Neural cell (in vitro differentiated cells): ENCODE results near the gene ULK3. TPM values are rescaled to one million over a fixed set of nuclear protein-coding genes. Genes with fewer than 3 reads are reported as not detected.

Experiments
- H2AFZ ChIP-seq: fragments of 200-600, 300-800 bp; sonication (generic), shearing (Covaris generic); 2 replicates; pipeline ENCODE4 v1.6.0; 2014; ENCODE audit warnings: low read depth, mild to moderate bottlenecking, antibody characterized with exemption, low read length, moderate library complexity
- H3F3A ChIP-seq: fragments of 200-600 bp; shearing (Covaris generic); 2 replicates; pipeline ENCODE4 v1.6.1; 2016; ENCODE audit warnings: mild to moderate bottlenecking, moderate library complexity, mixed read lengths, antibody characterized with exemption, low read length; ENCODE audit not compliant: insufficient read depth, poor library complexity, severe bottlenecking
- H3K27ac ChIP-seq: fragments of 200-600, 300-800 bp; sonication (generic), shearing (Covaris generic); 2 replicates; pipeline ENCODE4 v1.5.1; 2014; ENCODE audit warnings: mild to moderate bottlenecking, low read length, moderate library complexity
- H3K27me3 ChIP-seq: fragments of 300-800, 200-600 bp; sonication (generic), shearing (Covaris generic); 2 replicates; pipeline ENCODE4 v1.6.0; 2014; ENCODE audit warnings: mild to moderate bottlenecking, low read depth, low read length, moderate library complexity; ENCODE audit not compliant: insufficient read depth
- H3K36me3 ChIP-seq: fragments of 300-800, 200-600 bp; sonication (generic), shearing (Covaris generic); 2 replicates; pipeline ENCODE4 v1.5.1; 2014; ENCODE audit warnings: mild to moderate bottlenecking, antibody characterized with exemption, low read length, moderate library complexity; ENCODE audit not compliant: insufficient read depth
- H3K4me2 ChIP-seq: fragments of 300-800, 200-600 bp; sonication (generic), shearing (Covaris generic); 2 replicates; pipeline ENCODE4 v1.6.0; 2014; ENCODE audit warnings: mild to moderate bottlenecking, low read length
- H3K4me3 ChIP-seq: fragments of 300-800, 200-600 bp; sonication (generic), shearing (Covaris generic); 2 replicates; pipeline ENCODE4 v1.5.1; 2014; ENCODE audit warnings: mild to moderate bottlenecking, low read length, moderate library complexity
- H3K79me2 ChIP-seq: fragments of 200-600 bp; shearing (Covaris generic); replicated peaks from 2 replicates; pipeline ENCODE4 v1.6.0; 2014; ENCODE audit warnings: mild to moderate bottlenecking, low read length, moderate library complexity; ENCODE audit not compliant: insufficient read depth
- H3K9ac ChIP-seq: fragments of 300-800, 200-600 bp; sonication (generic), shearing (Covaris generic); 2 replicates; pipeline ENCODE4 v1.6.1; 2016; ENCODE audit warnings: mild to moderate bottlenecking, low read length, mixed read lengths
- H3K9me2 ChIP-seq: fragments of 200-600 bp; shearing (Covaris generic); 2 replicates; pipeline ENCODE4 v1.6.1; 2016; ENCODE audit warnings: mild to moderate bottlenecking, low read length, mixed read lengths; ENCODE audit not compliant: insufficient read depth
- H3K9me3 ChIP-seq: fragments of 200-600, 300-800 bp; sonication (generic), shearing (Covaris generic); 2 replicates; pipeline ENCODE4 v1.6.1; 2016; ENCODE audit warnings: mild to moderate bottlenecking, mixed run types, low read length, moderate library complexity, mixed read lengths
- H4K20me1 ChIP-seq: fragments of 200-600 bp; shearing (Covaris generic); 2 replicates; pipeline ENCODE4 v1.6.1; 2016; ENCODE audit warnings: mild to moderate bottlenecking, mixed run types; ENCODE audit not compliant: insufficient read depth
- EP300 ChIP-seq: fragments of 450-650 bp; conservative IDR thresholded peaks from 2 replicates; pipeline ENCODE4 v1.6.1; 2014; ENCODE audit warnings: antibody characterized with exemption, mild to moderate bottlenecking, moderate library complexity; ENCODE audit not compliant: poor library complexity, severe bottlenecking
- EZH2 ChIP-seq: fragments of 200-600, 300-800 bp; shearing (Covaris generic), sonication (generic); IDR thresholded peaks from 2 replicates; pipeline ENCODE4 v1.6.1; 2014; ENCODE audit warnings: antibody characterized with exemption, low read length, borderline replicate concordance, mild to moderate bottlenecking; ENCODE audit not compliant: insufficient read depth, poor library complexity, severe bottlenecking
- MXI1 ChIP-seq: fragments of 450-650 bp; conservative IDR thresholded peaks from 2 replicates; pipeline ENCODE4 v1.6.1; 2014; ENCODE audit warnings: antibody characterized with exemption, mild to moderate bottlenecking; ENCODE audit not compliant: poor library complexity, severe bottlenecking
- POLR2AphosphoS5 ChIP-seq: IDR thresholded peaks from 2 replicates; pipeline ENCODE4 v1.6.1; 2012
- RAD21 ChIP-seq: fragments of 450-650 bp; conservative IDR thresholded peaks from 2 replicates; pipeline ENCODE4 v1.6.1; 2014; ENCODE audit warnings: antibody characterized with exemption, mild to moderate bottlenecking, moderate library complexity
- SMC3 ChIP-seq: fragments of 450-650 bp; conservative IDR thresholded peaks from 2 replicates; pipeline ENCODE4 v1.6.1; 2014; ENCODE audit warnings: antibody characterized with exemption, mild to moderate bottlenecking, moderate library complexity; ENCODE audit not compliant: poor library complexity
- TAF1 ChIP-seq: IDR thresholded peaks from 2 replicates; pipeline ENCODE4 v1.6.1; 2012; ENCODE audit warnings: low read depth
- polyA plus RNA-seq: library from polyadenylated mRNA; depleted of rRNA; stranded (reverse); fragments of >200 nt; gene quantifications from 2 replicates; pipeline ENCODE4 v1.2.3, GENCODE V29; 2014
- TF ChIP-seq, protein P1 (sequence below): fragments of 450-650 bp; IDR thresholded peaks from 2 replicates; pipeline ENCODE4 v1.5.1; 2014; ENCODE audit warnings: antibody characterized with exemption, mild to moderate bottlenecking, moderate library complexity; ENCODE audit not compliant: poor library complexity, severe bottlenecking
- TF ChIP-seq, protein P2 (sequence below): IDR thresholded peaks from 2 replicates; pipeline ENCODE4 v1.6.1; 2012; ENCODE audit warnings: borderline replicate concordance

ULK3 gene
- polyA plus RNA-seq, 1 donor from 2014 or later: 193 TPM

DNA sequence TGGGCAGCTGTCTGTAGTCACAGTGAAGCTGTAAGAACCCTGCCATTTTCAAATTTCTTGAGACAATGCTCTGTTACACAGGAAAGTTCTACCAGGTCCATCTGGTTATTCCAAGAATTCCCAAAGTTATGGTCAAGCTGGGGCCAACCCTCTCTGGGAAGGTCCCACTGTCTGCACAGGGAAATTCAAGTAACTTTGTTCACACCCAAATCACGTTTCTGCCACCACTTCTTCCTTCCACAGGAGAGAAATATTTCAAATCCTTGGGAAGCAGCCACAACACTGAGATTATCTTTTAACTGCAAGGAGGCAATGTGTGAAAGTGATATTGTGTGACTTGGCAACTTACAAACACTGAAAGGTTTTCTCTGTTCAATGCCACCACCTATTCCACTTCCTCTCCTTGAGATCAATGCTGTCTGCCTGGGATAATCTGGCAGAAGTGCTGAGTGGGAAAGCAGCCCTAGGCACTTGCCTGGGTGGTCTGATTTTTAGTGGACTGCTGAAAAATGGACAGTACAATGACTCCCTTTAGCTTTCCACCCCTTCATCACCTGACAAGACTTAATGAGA is 24.6 kb upstream of the ULK3 start:
- TF ChIP-seq TAF1 (no peak), EZH2 (no peak), RAD21 (no peak), SMC3 (no peak), EP300 (no peak), MXI1 (no peak)
- TF ChIP-seq, protein P1, sequence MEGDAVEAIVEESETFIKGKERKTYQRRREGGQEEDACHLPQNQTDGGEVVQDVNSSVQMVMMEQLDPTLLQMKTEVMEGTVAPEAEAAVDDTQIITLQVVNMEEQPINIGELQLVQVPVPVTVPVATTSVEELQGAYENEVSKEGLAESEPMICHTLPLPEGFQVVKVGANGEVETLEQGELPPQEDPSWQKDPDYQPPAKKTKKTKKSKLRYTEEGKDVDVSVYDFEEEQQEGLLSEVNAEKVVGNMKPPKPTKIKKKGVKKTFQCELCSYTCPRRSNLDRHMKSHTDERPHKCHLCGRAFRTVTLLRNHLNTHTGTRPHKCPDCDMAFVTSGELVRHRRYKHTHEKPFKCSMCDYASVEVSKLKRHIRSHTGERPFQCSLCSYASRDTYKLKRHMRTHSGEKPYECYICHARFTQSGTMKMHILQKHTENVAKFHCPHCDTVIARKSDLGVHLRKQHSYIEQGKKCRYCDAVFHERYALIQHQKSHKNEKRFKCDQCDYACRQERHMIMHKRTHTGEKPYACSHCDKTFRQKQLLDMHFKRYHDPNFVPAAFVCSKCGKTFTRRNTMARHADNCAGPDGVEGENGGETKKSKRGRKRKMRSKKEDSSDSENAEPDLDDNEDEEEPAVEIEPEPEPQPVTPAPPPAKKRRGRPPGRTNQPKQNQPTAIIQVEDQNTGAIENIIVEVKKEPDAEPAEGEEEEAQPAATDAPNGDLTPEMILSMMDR: no peak
- TF ChIP-seq, protein P2, sequence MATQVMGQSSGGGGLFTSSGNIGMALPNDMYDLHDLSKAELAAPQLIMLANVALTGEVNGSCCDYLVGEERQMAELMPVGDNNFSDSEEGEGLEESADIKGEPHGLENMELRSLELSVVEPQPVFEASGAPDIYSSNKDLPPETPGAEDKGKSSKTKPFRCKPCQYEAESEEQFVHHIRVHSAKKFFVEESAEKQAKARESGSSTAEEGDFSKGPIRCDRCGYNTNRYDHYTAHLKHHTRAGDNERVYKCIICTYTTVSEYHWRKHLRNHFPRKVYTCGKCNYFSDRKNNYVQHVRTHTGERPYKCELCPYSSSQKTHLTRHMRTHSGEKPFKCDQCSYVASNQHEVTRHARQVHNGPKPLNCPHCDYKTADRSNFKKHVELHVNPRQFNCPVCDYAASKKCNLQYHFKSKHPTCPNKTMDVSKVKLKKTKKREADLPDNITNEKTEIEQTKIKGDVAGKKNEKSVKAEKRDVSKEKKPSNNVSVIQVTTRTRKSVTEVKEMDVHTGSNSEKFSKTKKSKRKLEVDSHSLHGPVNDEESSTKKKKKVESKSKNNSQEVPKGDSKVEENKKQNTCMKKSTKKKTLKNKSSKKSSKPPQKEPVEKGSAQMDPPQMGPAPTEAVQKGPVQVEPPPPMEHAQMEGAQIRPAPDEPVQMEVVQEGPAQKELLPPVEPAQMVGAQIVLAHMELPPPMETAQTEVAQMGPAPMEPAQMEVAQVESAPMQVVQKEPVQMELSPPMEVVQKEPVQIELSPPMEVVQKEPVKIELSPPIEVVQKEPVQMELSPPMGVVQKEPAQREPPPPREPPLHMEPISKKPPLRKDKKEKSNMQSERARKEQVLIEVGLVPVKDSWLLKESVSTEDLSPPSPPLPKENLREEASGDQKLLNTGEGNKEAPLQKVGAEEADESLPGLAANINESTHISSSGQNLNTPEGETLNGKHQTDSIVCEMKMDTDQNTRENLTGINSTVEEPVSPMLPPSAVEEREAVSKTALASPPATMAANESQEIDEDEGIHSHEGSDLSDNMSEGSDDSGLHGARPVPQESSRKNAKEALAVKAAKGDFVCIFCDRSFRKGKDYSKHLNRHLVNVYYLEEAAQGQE: no peak
- Histone ChIP-seq H3K27ac (no peak overlapping the region), H4K20me1 (no peaks in the 10 kb centered on the region), H3F3A (no peaks in the 10 kb centered on the region), H3K4me3 (no peak overlapping the region), H3K9me3 (no peaks in the 10 kb centered on the region), H3K9me2 (no peaks in the 10 kb centered on the region), H3K4me2 (no peak overlapping the region), H2AFZ (no peak overlapping the region), H3K36me3 (no peaks in the 10 kb centered on the region), H3K27me3 (no peaks in the 10 kb centered on the region), H3K79me2 (peaks cover 21% of the 10 kb centered on the region), H3K9ac (no peak overlapping the region)

DNA sequence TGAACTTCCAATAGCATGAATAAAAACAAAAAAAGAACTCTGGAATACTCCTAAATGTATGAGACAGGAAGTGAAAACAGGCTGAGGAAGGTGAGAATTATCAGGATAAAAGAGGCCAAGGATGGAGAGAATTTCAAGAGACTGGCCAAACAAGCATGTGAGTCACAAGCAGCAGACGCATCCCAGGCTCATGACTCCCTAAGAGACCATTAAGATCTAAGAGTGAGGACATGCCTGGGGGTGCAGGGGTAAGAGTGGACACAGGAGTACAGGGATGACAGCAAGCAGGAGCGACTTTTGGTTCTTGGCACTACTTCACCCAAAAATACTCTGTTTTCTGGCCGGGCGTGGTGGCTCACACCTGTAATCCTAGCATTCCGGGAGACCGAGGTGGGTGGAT is 23.1 kb upstream of the ULK3 start:
- Histone ChIP-seq H4K20me1 (no peaks in the 10 kb centered on the region), H3K79me2 (peaks cover 14% of the 10 kb centered on the region), H3F3A (no peaks in the 10 kb centered on the region), H3K36me3 (no peaks in the 10 kb centered on the region), H3K4me2 (no peak overlapping the region), H2AFZ (no peak overlapping the region), H3K27me3 (no peaks in the 10 kb centered on the region), H3K4me3 (no peak overlapping the region), H3K9me3 (no peaks in the 10 kb centered on the region), H3K27ac (no peak overlapping the region), H3K9ac (no peak overlapping the region), H3K9me2 (no peaks in the 10 kb centered on the region)
- TF ChIP-seq RAD21 (no peak), SMC3 (no peak), EZH2 (no peak), POLR2AphosphoS5 (no peak), EP300 (no peak), MXI1 (no peak), TAF1 (no peak)
- TF ChIP-seq, protein P1: no peak
- TF ChIP-seq, protein P2: no peak
